ENCODE results near the gene PDCD11.

The PDCD11 gene

DNA sequence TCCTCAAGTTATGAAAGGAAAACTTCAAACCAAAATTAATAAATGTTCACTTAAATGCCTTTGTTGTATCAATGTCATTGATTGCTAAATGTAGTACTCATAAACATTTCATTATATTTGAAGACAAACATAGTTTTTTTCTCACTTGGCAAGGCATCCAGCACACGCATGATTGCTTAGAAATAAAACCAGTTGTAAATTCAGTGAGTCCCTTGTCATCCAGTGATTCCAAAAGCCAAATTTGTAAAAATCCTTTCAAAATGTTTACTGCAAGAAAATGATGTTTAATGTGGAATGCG lies 90.9 kb downstream of the PDCD11 start:
- TF ChIP-seq, protein P1, sequence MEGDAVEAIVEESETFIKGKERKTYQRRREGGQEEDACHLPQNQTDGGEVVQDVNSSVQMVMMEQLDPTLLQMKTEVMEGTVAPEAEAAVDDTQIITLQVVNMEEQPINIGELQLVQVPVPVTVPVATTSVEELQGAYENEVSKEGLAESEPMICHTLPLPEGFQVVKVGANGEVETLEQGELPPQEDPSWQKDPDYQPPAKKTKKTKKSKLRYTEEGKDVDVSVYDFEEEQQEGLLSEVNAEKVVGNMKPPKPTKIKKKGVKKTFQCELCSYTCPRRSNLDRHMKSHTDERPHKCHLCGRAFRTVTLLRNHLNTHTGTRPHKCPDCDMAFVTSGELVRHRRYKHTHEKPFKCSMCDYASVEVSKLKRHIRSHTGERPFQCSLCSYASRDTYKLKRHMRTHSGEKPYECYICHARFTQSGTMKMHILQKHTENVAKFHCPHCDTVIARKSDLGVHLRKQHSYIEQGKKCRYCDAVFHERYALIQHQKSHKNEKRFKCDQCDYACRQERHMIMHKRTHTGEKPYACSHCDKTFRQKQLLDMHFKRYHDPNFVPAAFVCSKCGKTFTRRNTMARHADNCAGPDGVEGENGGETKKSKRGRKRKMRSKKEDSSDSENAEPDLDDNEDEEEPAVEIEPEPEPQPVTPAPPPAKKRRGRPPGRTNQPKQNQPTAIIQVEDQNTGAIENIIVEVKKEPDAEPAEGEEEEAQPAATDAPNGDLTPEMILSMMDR (IDR thresholded peaks at IDR 0.05; ENCODE audit: low read depth, low read length), result no peak
- Histone ChIP-seq H3K27me3 (ENCODE audit: insufficient read depth, low read depth, severe bottlenecking) (no peaks in the 10 kb centered on the region), H3K36me3 (no peaks in the 10 kb centered on the region), H3K4me3 (ENCODE audit: low read depth, low read length) (no peak overlapping the region), H3K9me3 (ENCODE audit: severe bottlenecking) (no peaks in the 10 kb centered on the region), H3K27ac (no peak overlapping the region)
- no peak for DNase-seq

DNA sequence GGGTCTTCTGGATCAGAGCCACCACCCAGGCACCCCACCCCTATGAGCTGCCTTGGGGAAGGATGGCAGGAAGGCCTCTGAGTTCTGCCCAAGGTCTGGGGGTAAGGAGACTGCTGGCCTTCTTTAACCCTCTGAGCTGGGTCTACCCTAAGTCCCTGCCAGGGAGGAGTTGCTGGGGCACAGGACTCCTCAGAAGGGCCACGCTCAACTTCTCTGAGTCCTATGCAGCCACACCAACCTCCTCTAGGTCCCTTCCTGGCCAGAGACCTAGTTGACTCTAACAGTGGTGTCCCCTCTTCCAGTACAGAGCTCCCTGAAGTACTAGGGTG lies 94.5 kb downstream of the PDCD11 start:
- TF ChIP-seq, protein P1 (IDR thresholded peaks at IDR 0.05; ENCODE audit: low read depth, low read length), result no peak
- DNase-seq, result no peak
- no peaks in the 10 kb centered on the region for H3K36me3 ChIP-seq
- no peak overlapping the region for H3K4me3 ChIP-seq (ENCODE audit: low read depth, low read length)
- peaks cover 12% of the 10 kb centered on the region for H3K27me3 ChIP-seq (ENCODE audit: insufficient read depth, low read depth, severe bottlenecking)
- H3K27ac ChIP-seq, result no peak overlapping the region
- no peaks in the 10 kb centered on the region for H3K9me3 ChIP-seq (ENCODE audit: severe bottlenecking)

DNA sequence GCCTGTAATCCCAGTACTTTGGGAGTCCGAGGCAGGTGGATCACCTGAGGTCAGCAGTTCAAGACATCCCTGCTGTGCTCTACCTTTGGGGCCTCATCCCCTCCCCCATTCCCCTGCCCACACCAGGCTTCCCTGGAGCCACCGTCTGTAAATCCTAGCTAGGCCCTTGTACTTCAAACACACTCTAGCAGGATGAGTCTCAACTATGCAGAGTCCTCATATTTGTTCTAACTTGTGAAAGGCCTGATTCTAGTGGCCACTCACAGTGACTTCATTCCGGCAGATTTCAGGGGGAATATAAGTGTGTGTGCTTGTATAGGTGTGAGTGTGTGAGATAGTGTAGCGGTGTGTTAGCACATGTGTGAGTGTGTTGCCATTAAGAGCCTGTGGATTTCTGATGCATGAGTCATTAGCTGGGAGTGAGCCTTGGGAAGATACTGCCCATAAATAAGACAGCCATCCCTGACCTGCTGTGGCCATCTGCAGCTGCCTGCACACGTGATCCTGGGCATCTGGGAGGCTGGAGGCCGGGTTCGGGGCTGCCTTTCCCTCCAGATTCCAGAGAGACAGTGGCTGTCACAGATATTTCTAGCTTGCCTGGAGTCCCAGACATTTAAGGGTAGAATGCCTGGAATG lies 95.4 kb downstream of the PDCD11 start:
- DNase-seq, result peak; percentile 68
- H3K9me3 ChIP-seq (ENCODE audit: severe bottlenecking), result no peaks in the 10 kb centered on the region
- H3K27ac ChIP-seq, result peak overlapping the region; percentile 17; the same call in 1 of the 2 replicates
- TF ChIP-seq, protein P1 (IDR thresholded peaks at IDR 0.05; ENCODE audit: low read depth, low read length), result no peak
- no peak overlapping the region for H3K4me3 ChIP-seq (ENCODE audit: low read depth, low read length)
- H3K27me3 ChIP-seq (ENCODE audit: insufficient read depth, low read depth, severe bottlenecking), result peaks cover 12% of the 10 kb centered on the region
- no peaks in the 10 kb centered on the region for H3K36me3 ChIP-seq

DNA sequence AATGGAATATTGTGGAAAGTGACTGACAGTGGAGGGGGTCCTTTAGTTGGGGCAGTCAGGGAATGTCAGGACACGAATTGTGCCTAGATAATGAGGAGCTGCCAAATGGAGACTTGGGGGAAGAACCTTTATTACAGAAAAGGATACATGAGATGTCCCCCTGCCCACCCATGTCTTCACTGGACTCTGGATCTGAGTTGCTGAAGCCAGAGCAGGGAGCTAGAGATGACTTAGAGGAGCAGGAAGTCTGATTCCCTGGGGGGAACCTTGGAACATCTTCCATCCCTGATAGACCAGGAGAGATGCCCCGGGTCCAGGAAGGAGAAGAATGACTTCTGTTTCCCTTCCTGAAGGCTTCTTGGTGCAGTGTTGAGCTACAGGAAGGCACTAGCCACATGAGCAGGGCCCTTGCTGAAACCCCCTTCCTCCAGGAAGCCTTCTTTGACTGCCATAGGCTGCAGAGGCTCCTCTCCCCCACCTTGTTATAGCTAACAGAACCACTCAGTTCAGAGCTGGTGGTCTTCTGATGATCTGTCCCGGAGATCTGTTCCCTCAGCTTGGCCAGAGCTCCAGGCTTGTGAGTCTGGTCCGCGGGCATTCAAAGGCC lies 96.3 kb downstream of the PDCD11 start:
- Histone ChIP-seq H3K27me3 (ENCODE audit: insufficient read depth, low read depth, severe bottlenecking) (peaks cover 12% of the 10 kb centered on the region), H3K9me3 (ENCODE audit: severe bottlenecking) (no peaks in the 10 kb centered on the region), H3K27ac (no peak overlapping the region), H3K4me3 (ENCODE audit: low read depth, low read length) (no peak overlapping the region), H3K36me3 (no peaks in the 10 kb centered on the region)
- no peak for DNase-seq
- TF ChIP-seq, protein P1 (IDR thresholded peaks at IDR 0.05; ENCODE audit: low read depth, low read length), result no peak

DNA sequence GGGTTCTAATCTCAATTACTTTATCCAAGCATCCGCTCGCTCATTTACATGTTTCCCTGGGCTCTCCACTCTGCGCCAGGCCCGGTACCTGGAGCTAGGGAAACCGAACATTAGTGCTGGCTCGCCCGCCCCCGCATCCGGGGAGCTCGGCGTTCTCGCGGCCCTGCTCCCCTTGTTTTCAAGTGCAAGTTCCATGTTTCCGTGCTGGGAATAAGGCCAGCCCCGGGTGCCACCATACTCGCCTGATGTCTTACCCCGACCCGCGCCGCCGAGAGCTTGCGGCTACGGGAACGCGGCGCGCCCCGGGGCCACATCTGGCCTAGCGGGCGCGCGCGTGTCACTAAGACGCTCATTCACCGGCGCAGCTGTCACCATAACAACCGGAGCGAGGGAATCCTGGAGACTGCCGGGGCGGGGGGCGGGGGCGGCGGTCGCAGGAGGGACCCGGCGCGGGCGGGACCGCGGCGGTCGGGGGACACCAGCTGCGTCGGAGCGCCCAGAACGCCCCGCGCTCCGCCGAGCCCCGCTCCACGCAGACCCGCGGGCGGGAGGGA lies 97.0 kb downstream of the PDCD11 start, which contains the start of gene NEURL1:
NEURL1 (plus strand) TSS at position 344 of the 554 bp plus-strand sequence. CDS start 683 bp downstream, outside the sequence.
- Histone ChIP-seq H3K36me3 (no peaks in the 10 kb centered on the region), H3K9me3 (ENCODE audit: severe bottlenecking) (no peaks in the 10 kb centered on the region), H3K27me3 (ENCODE audit: insufficient read depth, low read depth, severe bottlenecking) (peaks cover 12% of the 10 kb centered on the region), H3K4me3 (ENCODE audit: low read depth, low read length) (peak within 1 kb of the TSS; percentile 58), H3K27ac (no peak within 1 kb of the TSS)
- no peak for DNase-seq
- TF ChIP-seq, protein P1 (IDR thresholded peaks at IDR 0.05; ENCODE audit: low read depth, low read length), result no peak

Measured in WERI-Rb-1 (cell line).